Mammary epithelial cell (primary cell): ENCODE measurements around the gene EYS.

Source experiments
- EZH2 ChIP-seq: IDR thresholded peaks from 2 replicates; pipeline ENCODE4 v1.6.1; 2012; ENCODE audit warnings: low read length, inconsistent platforms, borderline replicate concordance
- TF ChIP-seq, protein P1 (sequence below), 2 donors: IDR thresholded peaks in 1 of 2; conservative IDR thresholded peaks in 1 of 2; 2 replicates each; pipeline ENCODE4 v1.5.1; 2011 to 2012; ENCODE audit warnings: inconsistent platforms in 2 of 2, low read length in 2 of 2, mild to moderate bottlenecking in 2 of 2, control low read depth in 1 of 2, low read depth in 1 of 2; ENCODE audit not compliant: insufficient read depth in 1 of 2; ENCODE audit errors: extremely low read depth in 1 of 2

DNA sequence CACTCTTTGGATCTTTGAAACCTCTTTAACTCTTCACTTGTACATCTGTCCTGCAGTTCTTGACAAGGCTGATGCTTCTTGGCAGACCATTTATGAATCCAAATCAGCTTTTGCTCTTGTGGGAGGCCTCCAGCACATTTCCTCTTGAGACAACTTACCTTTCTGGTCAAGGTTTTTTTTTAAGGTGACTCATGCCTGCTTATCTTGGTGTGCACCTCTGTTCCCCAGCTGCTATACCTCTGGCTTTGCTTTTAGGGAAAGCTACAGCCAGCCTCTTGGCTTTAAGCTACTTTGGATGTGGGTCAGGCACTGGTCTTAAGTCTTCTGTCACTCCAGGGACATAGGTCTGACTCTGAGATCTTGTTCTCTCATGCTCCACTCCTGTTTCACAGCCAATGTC lies 1965.0 kb downstream of the EYS start:
- TF ChIP-seq EZH2 = no peak
- TF ChIP-seq, protein P1, sequence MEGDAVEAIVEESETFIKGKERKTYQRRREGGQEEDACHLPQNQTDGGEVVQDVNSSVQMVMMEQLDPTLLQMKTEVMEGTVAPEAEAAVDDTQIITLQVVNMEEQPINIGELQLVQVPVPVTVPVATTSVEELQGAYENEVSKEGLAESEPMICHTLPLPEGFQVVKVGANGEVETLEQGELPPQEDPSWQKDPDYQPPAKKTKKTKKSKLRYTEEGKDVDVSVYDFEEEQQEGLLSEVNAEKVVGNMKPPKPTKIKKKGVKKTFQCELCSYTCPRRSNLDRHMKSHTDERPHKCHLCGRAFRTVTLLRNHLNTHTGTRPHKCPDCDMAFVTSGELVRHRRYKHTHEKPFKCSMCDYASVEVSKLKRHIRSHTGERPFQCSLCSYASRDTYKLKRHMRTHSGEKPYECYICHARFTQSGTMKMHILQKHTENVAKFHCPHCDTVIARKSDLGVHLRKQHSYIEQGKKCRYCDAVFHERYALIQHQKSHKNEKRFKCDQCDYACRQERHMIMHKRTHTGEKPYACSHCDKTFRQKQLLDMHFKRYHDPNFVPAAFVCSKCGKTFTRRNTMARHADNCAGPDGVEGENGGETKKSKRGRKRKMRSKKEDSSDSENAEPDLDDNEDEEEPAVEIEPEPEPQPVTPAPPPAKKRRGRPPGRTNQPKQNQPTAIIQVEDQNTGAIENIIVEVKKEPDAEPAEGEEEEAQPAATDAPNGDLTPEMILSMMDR (conservative IDR thresholded peaks at IDR 0.05 in 1 of 2, IDR thresholded peaks at IDR 0.05 in 1 of 2; ENCODE audit: extremely low read depth in 1 of 2, insufficient read depth in 1 of 2, low read depth in 1 of 2, low read length in 2 of 2) = no peak
